ENCODE measurements around the gene BTNL8. TPM values are rescaled to one million over a fixed set of nuclear protein-coding genes. Genes with fewer than 3 reads are reported as not detected.
"Not testable (repeated sequence)": the region's sequence is repeated elsewhere in the genome, so short reads cannot be mapped to it uniquely, and the experiment has no call there.

Gene BTNL8
- total RNA-seq, 4 donors from 2014 or later: not detected

DNA sequence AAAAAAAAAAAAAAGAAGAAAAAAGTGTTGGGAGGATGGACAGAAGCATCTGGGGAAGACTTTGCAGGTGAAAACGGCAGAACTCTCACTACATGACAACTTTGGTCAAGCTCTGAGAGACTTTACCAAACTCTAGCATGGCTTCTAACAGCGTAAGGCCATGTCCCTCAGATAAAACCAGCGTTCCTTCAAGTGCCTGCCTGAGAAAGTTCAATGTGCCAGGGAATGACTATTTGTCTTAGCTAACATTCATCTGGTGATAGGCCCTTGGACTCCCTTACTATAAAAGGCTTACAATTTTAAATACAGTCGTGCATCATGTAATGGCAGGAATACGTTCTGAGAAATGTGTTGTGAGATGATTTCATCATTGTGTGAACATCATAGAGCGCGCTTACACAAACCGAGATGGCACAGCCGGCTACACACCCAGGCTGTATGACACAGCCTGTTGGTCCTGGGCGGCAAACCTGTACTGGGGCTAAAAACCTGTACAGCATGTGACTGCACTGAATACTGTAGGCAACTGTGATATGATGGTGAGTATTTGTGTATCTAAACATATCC, 23.0 kb upstream of the BTNL8 start:
- WGBS, 2 donors: 86 to 91% methylated on average over 10 of the region's 10 CpGs

DNA sequence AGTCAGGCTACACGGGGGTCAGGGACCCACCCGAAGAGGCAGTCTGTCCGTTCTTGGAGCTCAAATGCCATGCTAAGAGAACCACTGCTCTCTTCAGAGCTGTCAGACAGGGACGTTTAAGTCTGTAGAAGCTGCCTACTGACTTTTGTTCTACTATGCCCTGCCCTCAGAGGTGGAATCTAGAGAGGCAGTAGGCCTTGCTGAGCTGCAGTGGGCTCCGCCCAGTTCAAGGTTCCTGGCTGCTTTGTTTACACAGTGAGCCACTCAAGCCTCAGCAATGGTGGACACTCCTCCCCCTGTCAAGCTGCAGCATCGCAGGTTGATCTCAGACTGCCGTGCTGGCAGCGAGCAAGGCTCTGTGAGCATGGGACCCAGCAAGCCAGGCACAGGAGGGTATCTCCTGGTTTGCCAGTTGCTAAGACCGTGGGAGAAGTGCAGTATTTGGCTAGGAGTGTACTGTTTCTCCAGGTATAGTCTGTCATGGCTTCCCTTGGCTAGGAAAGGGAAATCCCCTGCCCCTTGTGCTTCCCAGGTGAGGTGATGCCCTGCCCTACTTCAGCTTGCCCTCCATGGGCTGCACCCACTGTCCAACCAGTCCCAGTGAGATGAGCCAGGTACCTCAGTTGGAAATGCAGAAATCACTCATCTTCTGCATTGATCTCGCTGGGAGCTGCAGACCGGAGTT, 13.0 kb upstream of the BTNL8 start:
- 69 to 72% methylated on average over 9 to 11 of the region's 11 CpGs for WGBS, 2 donors
- H3K4me1 ChIP-seq; DNase-seq (ENCODE audit: low spot score in 2 of 2); H3K27me3 ChIP-seq; H3K9me3 ChIP-seq; H3K4me3 ChIP-seq; H3K27ac ChIP-seq; H3K36me3 ChIP-seq: not testable (repeated sequence)

More for the DNA sequence above, 23.0 kb upstream of the BTNL8 start:
- no peak overlapping the region for H3K4me3 ChIP-seq
- no peaks in the 10 kb centered on the region for H3K4me1 ChIP-seq
- H3K36me3 ChIP-seq: no peaks in the 10 kb centered on the region
- no peaks in the 10 kb centered on the region for H3K9me3 ChIP-seq
- DNase-seq (ENCODE audit: low spot score in 2 of 2): no peak
- H3K27ac ChIP-seq: no peak overlapping the region
- no peaks in the 10 kb centered on the region for H3K27me3 ChIP-seq
- TF ChIP-seq POLR2A (IDR thresholded peaks at IDR 0.05): no peak
- no peak for TF ChIP-seq EP300 (IDR thresholded peaks at IDR 0.05)
- TF ChIP-seq, protein P1, sequence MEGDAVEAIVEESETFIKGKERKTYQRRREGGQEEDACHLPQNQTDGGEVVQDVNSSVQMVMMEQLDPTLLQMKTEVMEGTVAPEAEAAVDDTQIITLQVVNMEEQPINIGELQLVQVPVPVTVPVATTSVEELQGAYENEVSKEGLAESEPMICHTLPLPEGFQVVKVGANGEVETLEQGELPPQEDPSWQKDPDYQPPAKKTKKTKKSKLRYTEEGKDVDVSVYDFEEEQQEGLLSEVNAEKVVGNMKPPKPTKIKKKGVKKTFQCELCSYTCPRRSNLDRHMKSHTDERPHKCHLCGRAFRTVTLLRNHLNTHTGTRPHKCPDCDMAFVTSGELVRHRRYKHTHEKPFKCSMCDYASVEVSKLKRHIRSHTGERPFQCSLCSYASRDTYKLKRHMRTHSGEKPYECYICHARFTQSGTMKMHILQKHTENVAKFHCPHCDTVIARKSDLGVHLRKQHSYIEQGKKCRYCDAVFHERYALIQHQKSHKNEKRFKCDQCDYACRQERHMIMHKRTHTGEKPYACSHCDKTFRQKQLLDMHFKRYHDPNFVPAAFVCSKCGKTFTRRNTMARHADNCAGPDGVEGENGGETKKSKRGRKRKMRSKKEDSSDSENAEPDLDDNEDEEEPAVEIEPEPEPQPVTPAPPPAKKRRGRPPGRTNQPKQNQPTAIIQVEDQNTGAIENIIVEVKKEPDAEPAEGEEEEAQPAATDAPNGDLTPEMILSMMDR (IDR thresholded peaks at IDR 0.05): no peak

DNA sequence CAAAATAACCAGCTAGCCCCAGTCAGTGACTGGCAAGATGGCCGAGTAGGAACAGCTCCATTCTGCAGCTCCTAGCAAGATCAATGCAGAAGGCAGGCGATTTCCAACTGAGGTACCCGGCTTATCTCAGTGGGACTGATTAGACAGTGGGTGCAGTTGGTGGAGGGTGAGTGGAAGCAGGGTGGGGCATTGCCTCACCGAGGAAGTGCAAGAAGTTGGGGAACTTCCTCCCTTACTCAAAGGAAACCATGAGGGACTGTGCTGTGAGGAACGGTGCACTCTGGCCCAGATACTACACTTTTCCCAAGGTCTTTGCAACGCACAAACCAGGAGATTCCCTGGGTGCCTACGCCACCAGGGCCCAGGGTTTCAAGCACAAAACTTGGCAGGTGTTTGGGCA, 9.6 kb upstream of the BTNL8 start:
- H3K27ac ChIP-seq: no peak overlapping the region
- no peaks in the 10 kb centered on the region for H3K27me3 ChIP-seq
- H3K4me3 ChIP-seq: no peak overlapping the region
- 83% methylated on average over 7 of the region's 7 CpGs for WGBS, 2 donors
- H3K4me1 ChIP-seq: no peaks in the 10 kb centered on the region
- DNase-seq (ENCODE audit: low spot score in 2 of 2): no peak
- no peaks in the 10 kb centered on the region for H3K36me3 ChIP-seq
- peaks cover 0 to 8% (median 1%) of the 10 kb centered on the region in 4 donors for H3K9me3 ChIP-seq
- no peak for TF ChIP-seq POLR2A (IDR thresholded peaks at IDR 0.05)
- no peak for TF ChIP-seq EP300 (IDR thresholded peaks at IDR 0.05)
- TF ChIP-seq, protein P1 (IDR thresholded peaks at IDR 0.05): no peak

DNA sequence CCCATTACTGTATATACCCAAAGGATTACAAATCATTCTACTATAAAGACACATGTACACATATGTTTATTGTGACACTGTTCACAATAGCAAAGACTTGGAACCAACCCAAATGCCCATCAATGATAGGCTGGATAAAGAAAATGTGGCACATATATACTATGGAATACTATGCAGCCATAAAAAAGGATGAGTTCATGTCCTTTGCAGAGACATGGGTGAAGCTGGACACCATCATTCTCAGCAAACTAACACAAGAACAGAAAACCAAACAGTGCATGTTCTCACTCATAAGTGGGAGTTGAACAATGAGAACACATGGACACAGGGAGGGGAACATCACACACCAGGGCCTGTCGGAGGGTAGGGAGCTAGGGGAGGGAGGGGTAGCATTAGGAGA, 3.6 kb upstream of the BTNL8 start:
- H3K4me3 ChIP-seq; H3K36me3 ChIP-seq; DNase-seq (ENCODE audit: low spot score in 2 of 2); H3K27ac ChIP-seq; H3K27me3 ChIP-seq; H3K4me1 ChIP-seq: not testable (repeated sequence)
- H3K9me3 ChIP-seq: peaks cover 0 to 17% (median 1%) of the 10 kb centered on the region in 4 donors
- 91 to 96% methylated on average over 1 of the region's 1 CpG for WGBS, 2 donors

DNA sequence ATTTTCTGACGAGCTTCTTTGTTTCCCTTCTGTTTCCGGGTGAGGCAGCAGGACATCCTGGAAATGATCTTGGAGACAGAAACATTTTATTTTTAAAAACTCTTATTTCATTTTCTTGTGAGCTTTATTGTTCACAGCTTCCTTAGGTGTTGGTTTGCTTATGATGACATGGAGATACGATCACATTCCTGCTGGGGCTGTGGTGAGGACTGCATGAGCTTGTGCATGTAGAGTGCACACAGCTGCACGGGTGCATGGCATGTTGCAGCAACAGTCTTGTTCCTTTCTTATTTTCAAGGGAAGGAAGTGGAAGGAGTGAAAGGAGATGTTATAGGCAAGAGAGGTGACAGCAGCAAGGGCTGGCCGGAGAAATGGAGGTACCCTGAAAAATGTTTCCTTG, 1.2 kb downstream of the BTNL8 start:
- no peaks in the 10 kb centered on the region for H3K4me1 ChIP-seq
- H3K36me3 ChIP-seq: no peaks in the 10 kb centered on the region
- no peaks in the 10 kb centered on the region for H3K27me3 ChIP-seq
- 73 to 78% methylated on average over 5 of the region's 5 CpGs for WGBS, 2 donors
- DNase-seq (ENCODE audit: low spot score in 2 of 2): no peak
- H3K27ac ChIP-seq: no peak overlapping the region
- H3K4me3 ChIP-seq: peak overlapping the region in 1 of 4 donors; percentile 5
- H3K9me3 ChIP-seq: peaks cover 0 to 3% (median 0%) of the 10 kb centered on the region in 4 donors
- TF ChIP-seq, protein P1 (IDR thresholded peaks at IDR 0.05): no peak

DNA sequence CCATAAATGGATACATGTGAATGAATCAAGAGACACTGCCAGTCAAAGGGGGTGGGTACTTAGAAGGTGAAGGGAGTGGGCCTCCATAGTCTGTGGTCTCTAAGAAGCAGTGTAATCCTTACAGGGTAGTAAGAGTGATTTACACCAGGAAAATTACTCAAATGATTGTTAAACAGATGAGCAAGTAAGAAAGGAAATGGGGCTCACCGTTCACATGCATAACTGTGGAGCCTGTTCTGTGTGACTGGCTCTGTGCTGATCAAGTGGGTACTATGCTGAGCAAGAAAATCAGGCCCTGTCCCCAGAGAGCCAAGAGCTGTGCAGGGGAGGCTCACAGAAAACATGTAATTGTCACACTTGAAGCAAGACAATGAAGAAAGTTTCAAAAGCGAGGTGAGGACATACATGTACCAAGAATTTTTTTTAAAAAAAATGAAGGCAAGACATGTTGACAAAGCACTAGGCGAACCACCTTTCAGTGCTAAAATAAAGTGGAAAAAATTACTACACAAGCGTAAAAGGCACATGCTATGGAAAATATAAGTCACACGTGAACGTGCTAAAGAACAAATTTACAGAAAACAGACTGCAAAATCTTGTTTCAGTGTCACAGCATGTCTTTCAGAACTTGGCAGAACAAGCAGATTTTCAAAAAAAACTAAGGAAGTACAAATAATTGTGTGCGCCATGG, 2.5 kb downstream of the BTNL8 start:
- Histone ChIP-seq H3K4me3 (no peak overlapping the region), H3K27ac (no peak overlapping the region), H3K9me3 (no peaks in the 10 kb centered on the region), H3K27me3 (no peaks in the 10 kb centered on the region), H3K4me1 (no peaks in the 10 kb centered on the region), H3K36me3 (no peaks in the 10 kb centered on the region)
- TF ChIP-seq, protein P1 (IDR thresholded peaks at IDR 0.05): no peak
- TF ChIP-seq POLR2A (IDR thresholded peaks at IDR 0.05) (no peak), EP300 (IDR thresholded peaks at IDR 0.05) (no peak)
- WGBS, 2 donors: 76 to 81% methylated on average over 7 of the region's 7 CpGs
- no peak for DNase-seq (ENCODE audit: low spot score in 2 of 2)

Measured in tibial nerve (tissue), 4 donors.